GM10847 (cell line): ENCODE data around the gene CP.

ENCODE experiments used
- POLR2A ChIP-seq: IDR thresholded peaks from 2 replicates; pipeline ENCODE4 v1.6.1; 2011; ENCODE audit not compliant: insufficient read length; ENCODE audit errors: extremely low read depth

The CP gene

DNA sequence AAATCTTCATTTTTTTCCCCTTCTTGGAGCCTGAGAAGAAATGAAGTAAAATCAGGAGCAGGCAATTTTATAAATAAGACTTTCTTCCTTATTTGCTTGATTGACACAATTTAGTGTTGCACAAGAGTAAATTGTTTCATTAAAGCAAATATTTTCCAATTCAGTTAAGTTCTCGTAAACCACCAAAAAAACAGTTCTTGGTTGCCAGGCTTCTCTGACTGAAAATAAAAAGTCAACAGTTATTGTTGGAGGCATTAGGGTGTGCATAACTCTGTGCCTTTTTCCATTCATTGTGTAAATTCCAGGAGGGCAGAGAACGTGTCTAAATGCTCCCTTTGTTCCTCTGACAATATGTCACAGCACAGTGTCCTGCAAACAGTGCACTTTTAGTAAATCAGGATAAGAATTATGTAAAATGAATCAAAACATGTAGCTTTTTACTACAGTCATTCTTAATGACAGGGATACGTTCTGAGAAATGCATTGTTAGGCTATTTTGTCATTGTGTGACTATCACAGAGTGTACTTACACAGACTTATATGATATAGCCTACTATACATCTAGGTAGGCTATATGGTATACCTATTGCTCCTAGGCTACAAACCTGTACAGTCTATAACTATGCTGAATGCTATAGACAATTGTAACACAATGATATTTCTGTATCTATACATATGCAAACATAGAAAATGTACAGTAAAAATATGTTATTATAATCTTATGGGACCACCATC is at the start of gene CP:
TSS of gene CP (minus strand) at position 47 of the 735 bp plus-strand sequence. CDS start at position 10, 37 bp downstream.
- no peak for TF ChIP-seq POLR2A

DNA sequence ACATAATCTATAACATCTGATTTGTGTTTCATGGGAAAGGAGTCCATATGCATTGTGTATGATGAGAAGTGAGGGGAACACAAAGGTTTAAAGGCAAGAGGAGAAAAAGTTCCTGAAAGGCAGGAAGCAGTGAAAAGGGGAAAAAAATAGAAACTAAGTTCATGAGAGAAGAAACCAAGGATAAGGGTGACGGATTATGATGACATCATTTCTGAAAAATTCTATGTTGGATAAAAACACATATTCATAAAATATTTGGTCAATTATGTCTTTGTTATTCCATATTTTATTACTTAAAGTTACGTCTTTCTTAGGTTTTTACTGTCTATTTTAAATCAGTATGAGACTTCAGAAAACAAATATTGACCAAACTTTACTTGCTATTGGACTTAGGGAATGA is 48.6 kb upstream of the CP start:
- TF ChIP-seq POLR2A = no peak

DNA sequence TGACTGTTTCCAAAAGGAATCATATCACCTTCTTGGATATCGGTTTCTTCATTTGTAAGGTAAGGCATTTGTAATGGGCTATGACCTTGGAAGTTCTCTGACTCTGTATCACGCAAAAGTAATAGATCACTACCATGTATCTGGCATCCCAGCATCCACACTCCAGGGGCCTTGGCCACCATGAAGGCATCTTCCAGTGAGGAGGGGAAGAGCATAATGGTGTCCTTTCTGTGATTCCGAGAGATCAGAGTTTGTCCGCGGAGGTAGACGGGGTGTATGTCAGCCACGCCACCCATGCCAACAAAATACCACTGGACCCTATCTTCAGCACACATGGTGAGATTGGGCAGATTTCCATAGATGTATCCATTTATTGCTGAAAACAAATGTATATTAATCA is 48.1 kb upstream of the CP start:
- TF ChIP-seq POLR2A = no peak

DNA sequence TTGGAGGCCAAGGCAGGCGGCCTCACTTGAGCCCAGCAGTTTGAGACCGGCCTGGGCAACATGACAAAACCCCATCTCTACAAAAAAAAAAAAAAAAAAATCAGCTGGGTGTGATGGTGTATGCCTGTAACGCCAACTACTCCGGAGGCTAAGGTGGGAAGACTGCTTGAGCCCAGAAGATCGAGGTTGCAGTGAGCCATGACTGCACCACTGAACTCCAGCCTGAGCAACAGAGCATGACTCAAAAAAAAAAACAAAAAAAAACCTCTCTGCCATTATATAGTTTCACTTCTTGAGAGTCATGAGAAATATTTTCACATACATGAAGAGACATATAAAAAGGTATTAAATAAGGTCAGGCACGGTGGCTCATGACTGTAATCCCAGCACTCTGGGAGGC is 45.9 kb upstream of the CP start:
- TF ChIP-seq POLR2A = no peak

DNA sequence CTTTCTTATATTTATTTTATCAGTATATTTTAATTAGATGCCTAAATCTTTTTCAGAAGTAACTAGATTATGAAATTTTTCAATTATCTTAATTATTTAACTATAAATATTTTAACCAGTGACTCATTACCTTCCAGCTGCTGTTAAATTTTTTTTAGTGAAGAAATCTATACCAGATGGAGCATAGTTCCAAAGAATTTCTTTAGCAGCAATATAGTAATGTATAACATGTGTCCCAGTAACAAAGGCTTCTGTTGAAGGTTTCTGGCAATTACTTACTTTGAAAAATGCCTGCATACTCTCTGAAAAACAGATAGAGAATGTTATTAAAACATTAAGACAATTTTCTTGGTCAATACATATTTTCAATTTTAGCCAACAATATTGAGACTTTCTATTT is 45.1 kb upstream of the CP start:
- TF ChIP-seq POLR2A = no peak

DNA sequence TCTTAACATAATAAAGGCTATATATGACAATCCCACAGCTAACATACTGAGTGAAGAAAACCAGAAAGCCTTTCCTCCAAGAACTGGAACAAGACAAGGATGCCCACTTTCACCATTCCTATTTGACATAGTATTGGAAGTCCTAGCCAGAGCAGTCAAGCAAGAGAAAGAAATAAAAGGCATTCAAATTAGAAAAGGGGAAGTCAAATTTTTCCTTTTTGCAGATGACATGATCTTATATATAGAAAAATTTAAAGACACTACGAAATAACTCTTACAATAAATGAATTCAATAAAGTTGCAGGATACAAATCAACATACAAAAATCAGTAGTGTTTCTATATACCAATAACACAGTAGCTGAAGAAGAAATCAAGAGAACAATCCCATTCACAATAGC is 42.2 kb upstream of the CP start:
- no peak for TF ChIP-seq POLR2A

DNA sequence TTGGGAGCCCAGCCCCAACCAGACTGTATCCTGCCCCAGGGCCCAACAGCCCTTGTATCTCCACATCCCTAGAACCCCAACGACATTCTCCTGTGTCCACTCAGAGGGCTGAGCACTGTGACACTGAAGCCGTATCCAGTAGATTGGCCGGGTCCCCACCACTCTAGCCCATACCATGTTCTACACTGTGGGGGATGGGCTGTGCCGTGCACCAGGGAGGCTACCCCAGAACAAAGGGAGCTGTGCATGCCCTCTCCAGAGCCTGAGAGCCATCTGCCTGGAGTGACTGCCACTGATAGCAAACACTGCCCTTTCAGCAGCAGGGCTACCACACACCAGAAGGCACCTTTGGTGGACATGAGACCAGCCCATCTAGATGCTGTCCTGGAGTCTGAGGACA is 37.1 kb upstream of the CP start:
- no peak for TF ChIP-seq POLR2A

DNA sequence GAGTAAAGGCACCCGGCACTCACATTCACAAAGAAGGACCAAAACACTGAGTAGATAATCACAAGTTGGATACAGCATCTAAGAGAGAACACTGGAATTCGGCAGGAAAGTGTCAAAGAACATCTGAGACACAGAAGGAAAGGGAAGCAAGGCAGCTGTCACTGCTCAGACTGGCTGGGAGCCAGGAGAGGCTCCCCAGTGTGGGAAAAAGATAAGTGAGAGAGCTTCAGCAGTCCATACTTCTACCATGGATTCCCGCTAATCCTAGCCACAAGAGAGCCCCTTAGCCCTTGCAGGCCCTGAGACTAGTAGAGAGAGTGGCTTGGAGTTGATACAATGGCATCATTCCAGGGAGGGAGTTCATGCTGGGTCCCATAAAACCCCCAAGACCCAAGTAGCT is 36.7 kb upstream of the CP start:
- no peak for TF ChIP-seq POLR2A

DNA sequence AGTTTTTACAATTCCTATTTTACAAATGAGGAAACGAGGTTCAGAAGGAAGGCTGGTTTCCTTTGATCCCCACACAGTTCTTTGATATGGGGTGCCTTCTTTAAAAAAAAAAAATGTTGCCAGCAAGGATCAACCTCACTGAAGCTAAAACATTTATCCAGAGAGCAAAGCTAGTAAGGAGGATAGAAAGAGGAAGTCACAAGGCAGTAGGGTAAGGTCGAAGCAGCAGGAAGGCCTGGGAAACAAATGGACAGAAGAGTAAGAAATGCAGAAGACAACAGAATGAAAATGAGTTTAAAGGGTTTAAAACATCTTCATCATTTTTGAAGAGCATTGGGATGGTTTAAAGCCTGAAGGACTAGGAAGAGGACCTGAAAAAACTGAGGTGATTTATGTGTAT is 30.6 kb upstream of the CP start:
- TF ChIP-seq POLR2A = no peak

DNA sequence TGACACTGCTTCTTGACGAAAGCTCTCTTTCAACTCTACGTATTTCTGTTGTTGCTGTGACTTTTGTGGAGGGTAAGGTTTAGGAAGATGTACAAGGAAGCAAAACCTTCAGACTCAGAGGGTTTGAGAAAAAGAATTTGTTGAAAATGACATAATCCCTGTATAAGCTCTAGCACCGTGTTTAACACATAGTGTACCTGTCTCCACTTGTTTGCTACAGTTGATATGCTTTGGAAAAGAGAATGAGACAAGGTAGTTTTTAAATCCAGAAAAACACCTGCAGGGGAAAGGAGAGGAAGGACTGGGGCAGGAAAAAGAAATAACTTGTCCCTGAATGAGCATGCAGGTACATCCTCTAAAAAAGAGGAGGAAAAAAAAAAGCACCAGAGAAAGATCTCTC is 29.6 kb upstream of the CP start:
- TF ChIP-seq POLR2A = no peak

DNA sequence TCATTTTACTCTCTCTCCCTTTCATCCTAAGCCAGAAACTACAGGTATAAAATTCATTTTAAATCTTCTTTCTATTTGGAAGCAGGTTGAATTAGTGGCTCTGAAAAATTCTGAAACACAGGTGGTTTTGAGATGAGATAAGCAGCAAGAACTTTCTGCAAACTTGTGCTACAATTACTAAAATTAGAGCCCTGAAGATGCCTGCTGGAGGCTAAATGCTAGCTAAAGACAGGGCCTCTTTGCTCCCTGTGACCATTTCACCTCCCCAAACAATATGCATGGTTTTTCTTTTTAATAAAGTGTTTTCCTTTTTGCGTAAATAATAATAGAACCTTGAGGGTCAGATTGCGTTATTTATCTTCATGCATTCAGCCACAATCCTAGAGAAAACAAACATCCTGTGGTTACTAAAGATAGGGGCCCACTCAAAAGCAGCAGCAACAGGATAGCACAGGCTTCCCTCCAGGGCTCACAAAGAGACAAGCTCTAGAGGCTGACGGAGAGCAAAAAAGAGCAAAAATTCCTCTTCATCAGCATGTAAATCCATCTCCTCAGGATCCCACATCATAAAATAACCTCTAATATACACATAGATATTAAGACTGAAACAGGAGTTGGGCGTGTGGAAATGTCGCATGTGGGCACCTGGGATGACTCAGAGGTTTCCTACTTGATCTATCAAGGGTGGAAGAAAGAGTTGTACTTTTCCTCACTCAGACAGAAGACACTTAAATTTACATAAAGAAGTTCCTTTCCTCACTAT is 26.5 kb upstream of the CP start:
- no peak for TF ChIP-seq POLR2A

DNA sequence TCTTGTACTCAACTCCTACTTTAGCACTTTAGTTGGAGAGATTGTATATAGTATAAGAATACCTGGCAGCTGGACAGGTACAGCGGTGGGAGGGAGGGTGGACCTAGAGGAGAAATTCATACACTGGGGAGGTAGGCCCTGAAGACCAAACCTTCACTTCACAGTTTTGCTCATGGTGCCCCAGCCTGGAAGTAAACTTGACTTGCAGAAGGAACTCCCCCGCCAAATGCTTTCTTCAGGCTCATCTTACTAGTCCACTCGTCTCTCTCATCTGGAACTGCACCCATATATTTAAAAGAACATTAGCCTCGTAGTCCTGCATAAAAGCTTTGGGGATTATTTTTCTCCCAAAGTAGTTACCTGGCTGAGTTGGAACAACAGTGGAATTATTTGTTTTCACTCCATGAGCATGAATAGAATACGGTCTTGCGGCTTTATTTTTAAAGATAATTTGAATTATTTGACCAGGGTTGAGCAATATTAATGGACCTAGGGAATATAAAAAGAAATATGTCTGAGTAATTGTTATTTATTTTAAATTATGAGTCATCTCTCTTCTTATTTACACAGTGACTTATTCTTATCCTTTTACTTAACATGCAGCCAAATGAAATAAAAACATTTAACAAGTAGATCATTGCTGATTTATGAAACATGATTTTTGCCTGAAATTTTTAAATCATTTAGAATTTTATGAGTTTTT is 25.5 kb upstream of the CP start:
- TF ChIP-seq POLR2A = no peak

DNA sequence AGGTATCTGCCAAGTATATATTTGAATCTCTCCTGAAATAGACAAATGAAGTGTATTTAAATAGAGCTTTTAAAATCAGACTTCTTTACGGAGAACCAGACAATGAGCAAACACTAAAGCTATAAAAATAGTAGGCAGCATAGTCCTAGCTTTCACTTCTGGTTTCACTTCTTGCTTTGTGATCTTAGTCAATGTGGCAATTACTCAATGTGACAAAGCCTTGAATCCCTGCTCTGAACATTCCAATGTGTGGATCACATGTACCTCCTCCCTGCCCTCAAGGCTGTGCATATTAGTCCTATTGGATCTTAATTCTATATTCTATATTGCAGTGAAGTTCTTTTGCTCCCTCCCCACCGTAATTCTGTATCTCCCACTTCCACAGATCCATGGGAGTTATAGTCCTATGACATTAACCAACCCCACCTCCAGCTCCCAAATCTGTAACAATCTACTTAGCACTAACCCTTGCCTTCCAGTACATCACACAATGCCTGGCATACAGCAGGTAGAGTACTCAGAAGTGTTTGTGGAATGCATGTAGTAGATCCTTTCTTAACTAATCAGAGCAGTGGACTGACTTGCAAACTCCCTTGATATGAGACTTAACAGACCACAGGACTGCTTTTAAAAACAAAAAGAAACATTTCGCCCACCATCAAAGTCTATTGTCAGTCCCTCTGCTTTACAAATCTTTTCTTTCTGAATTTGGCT is 24.3 kb upstream of the CP start:
- no peak for TF ChIP-seq POLR2A

DNA sequence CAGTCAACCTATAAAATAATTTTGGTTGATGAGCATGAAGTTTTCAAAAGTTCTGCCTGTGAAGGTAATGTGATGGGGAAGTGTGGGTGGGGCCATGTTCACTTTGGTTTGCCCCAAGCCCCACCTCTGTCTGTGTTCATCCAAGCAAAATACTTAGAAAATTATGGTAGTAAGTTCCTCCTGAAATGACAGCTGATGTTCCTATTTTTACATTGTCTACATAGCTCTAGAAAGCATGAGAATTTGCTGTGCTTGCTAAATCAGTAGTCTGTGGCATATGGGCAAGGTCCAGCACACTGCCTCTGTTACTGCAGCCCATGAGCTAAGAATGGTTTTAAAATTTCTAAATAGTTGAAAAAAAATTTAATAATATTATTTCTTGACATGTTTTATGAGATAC is 21.9 kb upstream of the CP start:
- TF ChIP-seq POLR2A = no peak

DNA sequence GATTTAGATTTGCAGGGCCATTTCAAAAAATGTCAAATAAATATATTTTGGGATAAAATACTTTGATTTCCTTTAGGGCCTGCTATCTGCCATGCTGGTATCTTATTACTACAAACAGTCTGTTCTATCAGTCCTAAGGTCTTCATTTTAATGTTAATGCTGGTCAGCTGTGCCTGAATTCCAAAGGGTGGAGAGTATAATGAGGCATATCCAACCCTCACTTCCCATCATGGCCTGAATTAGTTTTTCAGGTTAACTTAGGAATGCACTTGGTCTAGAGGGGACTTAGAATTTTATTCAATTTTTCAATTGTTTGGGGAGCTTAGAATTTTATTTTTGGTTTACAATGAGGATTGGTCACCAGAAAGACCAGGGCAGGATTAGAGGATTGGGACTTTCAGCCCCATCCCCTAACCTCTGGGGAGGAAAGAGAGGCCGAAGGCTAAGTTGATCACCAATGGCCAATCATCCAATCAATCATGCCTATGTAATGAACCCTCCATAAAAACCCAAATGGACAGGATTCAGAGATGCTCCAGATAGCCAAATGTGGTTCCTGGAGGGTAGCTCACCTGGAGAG is 17.8 kb upstream of the CP start:
- TF ChIP-seq POLR2A = no peak

DNA sequence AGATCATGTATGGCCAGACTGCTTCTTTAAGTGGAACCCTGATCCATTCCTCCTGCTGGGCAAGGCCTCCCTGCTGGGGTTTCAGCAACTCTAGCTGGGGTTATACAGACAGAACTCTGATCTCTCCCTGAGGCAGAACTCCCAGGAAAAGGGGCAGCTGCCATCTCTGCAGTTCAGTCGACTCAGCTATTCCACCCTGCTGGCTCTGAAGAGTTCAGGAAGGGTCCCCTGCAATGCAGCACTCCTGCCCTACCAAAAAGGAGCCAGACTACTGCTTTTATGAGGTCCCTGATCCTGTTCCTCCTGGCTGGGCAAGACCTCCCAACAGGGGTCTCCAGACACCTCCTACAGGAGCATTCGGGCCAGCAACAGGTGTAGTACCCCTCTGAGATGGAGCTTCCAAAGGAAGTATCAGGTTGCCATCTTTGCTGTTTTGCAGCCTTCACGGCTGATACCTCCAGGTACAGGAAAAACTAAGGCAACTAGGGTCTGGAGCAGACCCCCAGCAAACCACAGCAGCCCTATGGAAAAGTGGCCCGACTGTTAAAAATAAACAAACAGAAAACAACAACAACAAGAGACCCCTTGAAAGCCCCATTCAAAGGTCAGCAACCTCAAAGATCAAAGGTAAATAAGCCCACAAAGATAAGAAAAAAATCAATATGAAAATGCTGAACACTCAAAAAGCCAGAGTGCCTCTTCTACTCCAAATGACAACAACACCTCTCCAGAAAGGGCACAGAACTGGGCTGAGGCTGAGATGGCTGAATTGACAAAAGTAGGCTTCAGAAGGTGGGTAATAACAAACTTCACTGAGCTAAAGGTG is 14.2 kb upstream of the CP start:
- no peak for TF ChIP-seq POLR2A
